NCI-H1417 treated with DMSO at 0.1 percent for 48 hours (cell line): ENCODE results near the gene ZNF577.
"Not testable (repeated sequence)": the region's sequence is repeated elsewhere in the genome, so short reads cannot be mapped to it uniquely, and the experiment has no call there.

ENCODE experiments used
- DNase-seq: peaks from one replicate; lab custom pipeline; 2025; lab: John Stamatoyannopoulos, UW

ZNF577 gene

DNA sequence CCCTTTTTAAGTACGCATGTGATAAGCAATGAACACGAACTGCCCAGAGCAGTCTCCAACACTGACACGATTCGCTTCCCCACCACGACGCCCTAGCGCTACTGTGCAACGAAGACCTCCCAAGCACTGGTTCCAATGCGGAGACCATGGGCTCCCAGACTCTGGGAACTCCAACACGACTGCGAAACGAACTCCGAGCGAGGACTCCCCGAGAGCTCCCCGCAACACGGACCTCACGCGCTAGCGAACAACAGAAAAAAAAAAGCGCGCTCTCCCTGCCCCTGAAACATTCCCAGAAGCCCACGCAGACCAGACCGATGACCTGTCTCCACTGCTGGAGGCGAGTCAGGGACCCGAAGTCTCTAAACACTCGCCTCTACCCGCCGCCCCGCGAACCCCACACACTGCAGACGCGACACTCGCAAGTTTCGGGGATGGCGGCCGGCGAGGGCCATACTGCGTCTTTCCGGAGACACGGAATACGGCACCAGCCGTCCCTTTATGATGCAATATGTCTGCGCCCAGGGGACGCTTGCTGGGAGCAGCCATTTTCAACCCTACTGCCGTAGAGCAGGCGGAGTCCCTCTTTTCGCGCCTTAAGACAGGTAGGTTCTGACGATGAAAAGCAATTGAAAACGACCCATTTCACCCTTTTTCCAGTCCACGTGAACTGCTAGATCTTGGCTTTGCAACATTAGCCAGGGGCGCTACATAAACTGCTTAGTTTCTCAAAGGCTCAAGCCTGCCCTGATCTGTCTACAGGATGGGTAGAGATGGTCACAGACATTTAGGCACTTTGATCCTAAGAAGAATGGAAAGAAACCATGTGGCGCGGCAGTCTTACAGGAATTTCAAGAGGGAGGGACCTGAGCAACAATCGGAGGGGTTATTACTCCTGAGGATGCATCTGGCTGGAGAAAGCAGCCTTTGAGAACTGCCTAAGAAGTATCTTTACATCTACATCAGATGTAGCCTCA is at the start of gene ZNF577:
Gene ZNF577 (minus strand): TSS at position 430 of the 977 bp plus-strand sequence. CDS start 7,569 bp downstream, outside the sequence.
- no peak for DNase-seq

- no peak for DNase-seq
Observed at GRCh38 chr19:51931921-51932320, 44.2 kb upstream of the ZNF577 start.

- no peak for DNase-seq
Observed at GRCh38 chr19:51927859-51928258, 40.1 kb upstream of the ZNF577 start.

DNA sequence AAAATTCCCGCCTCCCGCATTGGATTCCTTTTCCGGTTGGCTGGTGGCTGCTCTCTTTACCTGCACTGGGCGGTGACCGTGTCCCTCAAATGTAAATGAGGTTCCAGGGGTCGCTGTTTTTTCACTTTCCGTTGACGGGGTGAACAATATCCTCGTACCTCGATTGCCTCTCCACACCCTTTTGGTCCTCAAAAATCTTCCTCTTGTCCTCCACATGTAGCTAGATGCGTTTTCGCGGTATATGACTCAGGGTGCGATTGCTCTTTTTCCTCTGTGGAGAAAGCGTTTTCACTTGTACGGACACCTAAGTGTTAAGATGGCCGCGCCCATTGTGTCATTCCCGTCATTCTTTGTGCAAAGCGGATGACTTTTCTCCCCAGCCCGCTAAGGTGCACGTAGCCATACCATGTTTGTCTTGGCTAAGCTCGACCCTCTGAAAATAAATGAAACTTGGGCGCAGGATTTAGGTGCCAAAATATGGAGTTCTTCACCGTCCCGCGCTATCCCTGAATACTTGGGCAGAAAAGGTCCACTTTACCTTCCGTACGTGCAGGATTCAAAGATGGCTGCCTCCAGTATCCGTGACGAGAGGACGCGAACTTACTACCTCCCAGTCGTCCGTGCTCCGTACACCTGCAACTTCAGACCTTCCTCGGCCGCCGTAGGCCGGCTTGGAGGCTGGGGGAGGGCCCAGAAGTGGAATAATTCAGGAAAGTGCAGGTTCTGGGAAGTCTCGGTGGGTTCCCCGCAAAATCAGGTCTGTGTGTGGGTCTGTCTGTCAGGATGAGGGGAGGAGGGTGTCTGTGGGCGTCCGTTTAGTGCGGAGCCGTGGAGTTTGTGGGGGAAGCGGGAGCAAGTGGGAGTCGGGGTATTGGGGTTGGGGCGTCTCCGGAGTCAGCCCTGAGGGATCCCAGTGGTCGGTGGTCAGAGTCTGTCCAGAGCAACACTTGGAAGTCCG is 39.3 kb upstream of the ZNF577 start, which contains the start of gene ZNF613:
Gene ZNF613 (plus strand): TSS at position 689 of the 958 bp plus-strand sequence. CDS start 8,749 bp downstream, outside the sequence.
- DNase-seq = peak; percentile 88

DNA sequence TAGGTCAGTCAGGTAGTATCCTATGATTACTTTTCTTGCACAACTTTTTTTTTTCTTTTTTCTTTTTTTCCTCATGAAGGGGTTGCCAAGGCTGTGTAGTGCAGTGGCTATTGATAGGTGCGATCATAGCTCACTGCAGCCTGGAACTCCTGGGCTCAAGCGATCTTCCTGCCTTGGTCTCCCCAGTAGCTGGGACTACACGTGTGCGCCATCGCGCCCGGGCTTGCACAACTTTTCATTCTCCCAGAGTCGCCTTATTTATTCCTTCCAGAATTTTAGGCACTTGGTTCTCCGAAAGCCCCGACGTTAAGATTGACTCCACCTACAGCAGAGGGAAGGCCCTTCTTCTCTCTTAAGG is 38.7 kb upstream of the ZNF577 start:
- no peak for DNase-seq

DNA sequence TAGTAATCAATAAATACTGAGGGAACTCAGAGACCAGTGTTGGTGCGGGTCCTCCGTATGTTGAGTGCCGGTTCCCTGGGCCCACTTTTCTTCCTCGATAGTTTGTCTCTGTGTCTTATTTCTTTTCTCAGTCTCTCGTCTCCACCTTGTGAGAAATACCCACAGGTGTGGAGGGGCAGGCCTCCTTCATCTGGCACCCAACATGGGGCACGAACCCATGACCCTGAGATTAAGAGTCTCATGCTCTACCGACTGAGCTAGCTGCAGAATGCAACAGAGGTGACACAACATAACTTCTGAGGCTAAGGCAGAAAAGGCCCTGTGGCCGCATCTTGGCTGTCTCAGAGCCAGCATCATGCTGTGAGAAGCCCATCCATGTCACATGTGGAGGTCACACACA is 34.2 kb upstream of the ZNF577 start:
- DNase-seq = no peak

DNA sequence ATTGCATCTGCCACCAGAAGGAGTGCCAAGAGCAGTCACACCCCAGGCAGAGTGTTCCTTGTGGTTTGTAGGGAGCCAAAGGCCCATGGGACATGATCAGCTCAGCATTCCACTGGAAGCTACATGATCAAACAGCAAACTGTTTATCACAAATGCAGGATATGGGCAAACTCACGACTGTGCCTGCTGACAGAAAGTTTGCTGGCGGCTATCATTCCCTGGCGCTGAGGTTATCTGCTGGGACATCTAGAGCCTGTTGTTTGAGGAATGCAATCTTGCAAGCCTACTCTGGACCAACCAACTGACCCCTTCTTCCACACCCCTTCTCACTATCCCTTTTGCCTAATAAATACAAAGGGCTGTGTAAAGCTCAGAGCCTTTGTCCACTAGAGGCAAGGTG is 31.9 kb upstream of the ZNF577 start:
- no peak for DNase-seq

DNA sequence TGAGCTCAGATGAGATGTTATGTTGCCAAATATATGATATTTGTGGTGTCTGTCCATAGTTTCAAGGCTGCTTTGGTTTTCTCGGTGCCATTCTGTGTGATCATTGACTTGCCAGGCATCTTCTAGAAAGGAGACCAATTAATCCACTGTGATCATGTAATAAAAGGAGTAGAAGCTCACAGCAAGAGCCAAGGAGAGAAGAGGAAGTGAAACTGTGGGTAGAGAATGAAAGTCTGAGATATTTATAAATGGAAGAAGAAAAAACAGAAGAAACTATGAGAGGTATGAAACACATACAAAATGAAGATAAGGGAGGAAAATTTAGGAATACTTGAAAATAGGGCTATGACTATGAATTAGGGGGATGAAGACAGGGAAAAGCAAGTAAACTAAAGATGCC is 28.4 kb upstream of the ZNF577 start:
- no peak for DNase-seq

GRCh38 chr19:51915324-51915867 is 27.6 kb upstream of the ZNF577 start:
- DNase-seq = no peak

DNA sequence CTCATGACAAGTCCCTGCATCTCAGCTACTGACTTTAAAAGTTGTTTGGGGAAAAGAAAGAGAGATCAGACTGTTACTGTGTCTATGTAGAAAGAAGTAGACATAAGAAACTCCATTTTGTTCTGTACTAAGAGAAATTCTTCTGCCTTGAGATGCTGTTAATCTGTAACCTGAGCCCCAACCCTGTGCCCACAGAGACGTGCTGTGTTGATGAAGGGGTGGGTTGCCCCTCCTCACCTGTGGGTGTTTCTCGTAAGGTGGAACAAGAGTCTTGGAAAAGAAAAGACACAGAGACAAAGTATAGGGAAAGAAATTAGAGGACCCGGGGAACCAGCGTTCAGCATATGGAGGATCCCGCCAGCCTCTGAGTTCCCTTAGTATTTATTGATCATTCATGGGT is 20.2 kb upstream of the ZNF577 start:
- not testable (repeated sequence) for DNase-seq

DNA sequence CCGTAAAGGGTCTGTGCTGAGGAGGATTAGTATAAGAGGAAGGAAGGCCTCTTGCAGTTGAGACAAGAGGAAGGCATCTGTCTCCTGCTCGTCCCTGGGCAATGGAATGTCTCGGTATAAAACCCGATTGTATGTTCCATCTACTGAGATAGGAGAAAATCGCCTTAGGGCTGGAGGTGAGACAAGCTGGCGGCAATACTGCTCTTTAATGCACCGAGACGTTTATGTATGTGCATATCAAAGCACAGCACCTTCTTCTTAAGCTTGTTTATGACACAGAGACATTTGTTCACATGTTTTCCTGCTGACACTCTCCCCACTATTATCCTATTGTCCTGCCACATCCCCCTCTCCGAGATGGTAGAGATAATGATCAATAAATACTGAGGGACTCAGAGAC is 18.4 kb upstream of the ZNF577 start:
- DNase-seq = not testable (repeated sequence)

GRCh38 chr19:51905639-51906038 is 17.9 kb upstream of the ZNF577 start:
- DNase-seq = not testable (repeated sequence)

- no peak for DNase-seq
Observed at GRCh38 chr19:51905206-51905605, 17.5 kb upstream of the ZNF577 start.

DNA sequence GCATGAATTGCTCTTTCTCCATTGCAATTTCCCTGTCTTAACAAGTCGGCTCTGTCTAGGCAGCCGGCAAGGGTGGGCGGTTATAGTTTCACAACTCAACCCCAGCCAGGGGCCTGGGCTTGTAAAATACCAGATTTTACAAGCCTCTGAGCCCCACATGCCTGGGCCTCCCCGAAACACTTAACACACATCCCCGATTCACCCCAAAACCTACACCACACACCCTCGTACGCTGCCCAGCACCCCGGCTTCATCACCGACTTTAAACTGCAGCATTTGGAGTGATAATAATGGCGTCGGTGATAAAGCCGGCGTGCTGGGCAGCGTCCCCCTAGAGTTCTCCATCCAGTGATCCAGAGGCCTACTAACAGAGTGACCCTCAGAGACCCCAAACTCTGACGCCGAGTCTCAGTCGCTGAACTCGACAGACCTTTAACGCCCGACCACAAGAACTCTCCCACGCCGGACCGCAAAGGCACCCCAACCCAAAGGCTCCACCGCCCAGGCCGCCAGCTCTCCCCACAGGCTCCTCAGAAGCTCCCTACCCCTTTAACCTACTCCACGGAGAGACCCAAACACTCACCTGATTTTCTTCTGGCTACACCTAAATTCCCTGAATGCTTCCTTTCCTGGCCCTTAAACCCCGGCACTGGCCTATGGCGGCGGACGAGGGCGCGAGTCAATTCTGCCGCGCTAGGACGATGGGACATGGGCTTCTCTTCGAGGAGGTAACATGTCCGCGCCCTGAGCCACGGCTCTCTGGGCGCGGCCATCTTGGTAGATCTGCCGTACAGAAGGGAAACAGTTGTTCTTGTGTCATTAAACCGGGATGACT is 16.8 kb upstream of the ZNF577 start, which contains the start of gene ZNF649:
Gene ZNF649 (minus strand): TSS at position 687 of the 835 bp plus-strand sequence. CDS start 4,910 bp downstream, outside the sequence.
- DNase-seq = no peak

DNA sequence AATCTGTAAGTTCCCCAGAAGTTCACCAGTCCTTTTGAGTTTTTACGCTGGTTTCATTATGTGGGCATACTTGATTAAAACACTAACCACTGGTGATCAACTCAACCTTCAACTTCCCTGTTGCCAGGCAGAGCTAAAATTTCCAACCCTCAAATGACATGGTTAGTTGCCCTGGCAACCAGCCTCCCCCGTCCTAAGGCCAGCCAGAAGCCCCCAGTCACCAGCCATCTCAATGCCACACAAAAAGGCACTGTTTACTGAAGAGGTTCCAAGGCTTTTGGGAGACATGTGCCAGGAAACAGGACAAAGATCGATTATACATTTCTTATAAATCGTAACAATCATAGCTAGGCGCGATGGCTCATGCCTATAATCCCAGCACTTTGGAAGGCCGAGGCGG is 15.4 kb upstream of the ZNF577 start:
- DNase-seq = no peak

DNA sequence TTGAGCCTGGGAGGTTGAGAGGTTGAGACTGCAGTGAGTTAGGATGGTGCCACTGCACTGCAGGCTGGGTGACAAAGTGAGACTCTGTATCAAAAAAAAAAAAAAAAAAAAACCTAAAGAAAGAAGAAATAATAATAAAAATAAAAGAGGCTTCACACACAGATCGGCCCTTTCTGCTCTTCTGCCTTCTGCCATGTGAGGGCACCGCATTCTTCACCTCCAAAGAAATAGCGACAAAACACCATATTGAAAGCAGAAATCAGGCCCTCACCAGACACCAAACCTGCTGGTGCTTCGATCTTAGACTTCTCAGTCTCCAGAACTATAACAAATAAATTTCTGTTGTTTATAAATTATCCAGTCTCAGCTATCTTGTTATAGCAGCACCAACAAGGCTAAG is 14.1 kb upstream of the ZNF577 start:
- no peak for DNase-seq

GRCh38 chr19:51891193-51891747 is 3.5 kb upstream of the ZNF577 start:
- no peak for DNase-seq

DNA sequence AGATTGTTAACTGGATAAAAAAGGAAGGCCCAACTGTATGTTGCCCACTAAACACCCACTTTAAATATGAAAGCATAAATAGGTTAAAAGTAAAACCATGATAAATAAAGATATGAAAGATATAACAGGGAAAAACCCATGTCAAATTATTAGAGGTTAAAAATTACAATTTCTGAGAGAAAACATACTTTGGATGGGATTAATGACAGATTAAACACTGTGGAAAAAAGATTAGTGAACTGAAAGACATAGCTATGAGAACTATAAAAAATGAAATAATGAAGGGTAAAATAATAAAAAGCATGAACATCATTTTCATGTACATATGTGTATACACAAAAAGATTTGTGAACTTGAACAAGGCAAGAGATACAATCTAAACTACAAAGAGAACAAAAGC is 2.2 kb upstream of the ZNF577 start:
- no peak for DNase-seq

GRCh38 chr19:51884713-51885112 is 3.0 kb downstream of the ZNF577 start:
- DNase-seq = no peak

DNA sequence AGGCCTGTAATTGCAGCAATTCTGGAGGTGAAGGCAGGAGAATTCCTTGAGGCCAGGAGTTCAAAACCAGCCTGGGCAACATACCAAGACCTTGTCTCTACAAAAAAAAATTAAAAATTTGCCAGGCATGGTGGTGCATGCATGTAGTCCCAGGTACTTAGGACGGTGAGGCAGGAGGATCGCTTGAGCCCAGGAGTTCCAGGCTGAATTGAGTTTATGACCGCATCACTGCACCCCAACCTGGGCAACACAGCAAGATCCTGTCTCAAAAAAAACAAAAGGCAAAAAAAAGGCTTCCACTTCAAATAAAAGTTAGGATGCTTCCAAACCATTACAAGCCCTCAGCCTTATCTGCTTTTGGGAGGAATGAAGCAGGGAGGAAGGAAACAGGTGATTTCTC is 5.2 kb downstream of the ZNF577 start:
- DNase-seq = no peak

GRCh38 chr19:51873097-51873496 is 14.7 kb downstream of the ZNF577 start:
- no peak for DNase-seq
